ENCODE results near the gene ASB18.
A peak's percentile ranks its signal among the peaks of the same experiment; 100 is the strongest.

ASB18 gene

DNA sequence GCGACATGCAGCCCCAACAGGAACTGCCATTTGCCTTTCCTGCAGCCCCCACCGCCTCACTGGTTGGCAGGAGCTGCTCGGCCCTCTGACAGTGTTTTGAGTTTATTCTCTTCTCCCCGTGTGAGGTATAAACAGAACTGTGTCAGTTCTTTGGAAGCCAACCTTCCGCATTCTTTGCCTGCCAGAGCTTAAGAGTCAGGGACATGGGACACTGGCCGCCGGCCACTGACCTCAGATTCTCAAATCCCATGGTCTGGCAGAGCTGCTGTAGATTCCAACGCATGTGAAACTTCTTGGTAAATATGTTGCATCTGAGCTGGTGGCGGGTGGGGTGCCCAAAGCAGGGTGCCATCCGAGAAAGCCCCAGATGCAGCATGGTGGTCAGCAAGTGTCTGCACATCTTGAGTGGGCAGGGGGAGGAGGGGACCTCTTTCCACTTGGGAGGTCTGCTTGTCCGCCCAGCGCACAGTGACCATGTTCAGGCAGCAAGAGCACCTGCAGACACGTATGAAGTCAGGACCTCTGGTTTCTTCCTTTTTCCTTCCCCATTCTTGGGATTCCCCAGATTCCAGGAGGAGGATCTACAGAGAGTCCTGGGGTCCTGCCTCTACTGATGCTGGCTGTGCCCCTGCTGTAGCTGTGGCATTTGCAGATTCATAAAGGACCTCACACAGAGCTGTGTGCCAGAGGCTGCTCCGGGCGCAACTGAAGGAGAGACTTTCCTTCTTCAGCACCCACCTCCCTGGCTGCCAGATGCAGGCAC is 23.8 kb downstream of the ASB18 start:
- DNase-seq = no peak

DNA sequence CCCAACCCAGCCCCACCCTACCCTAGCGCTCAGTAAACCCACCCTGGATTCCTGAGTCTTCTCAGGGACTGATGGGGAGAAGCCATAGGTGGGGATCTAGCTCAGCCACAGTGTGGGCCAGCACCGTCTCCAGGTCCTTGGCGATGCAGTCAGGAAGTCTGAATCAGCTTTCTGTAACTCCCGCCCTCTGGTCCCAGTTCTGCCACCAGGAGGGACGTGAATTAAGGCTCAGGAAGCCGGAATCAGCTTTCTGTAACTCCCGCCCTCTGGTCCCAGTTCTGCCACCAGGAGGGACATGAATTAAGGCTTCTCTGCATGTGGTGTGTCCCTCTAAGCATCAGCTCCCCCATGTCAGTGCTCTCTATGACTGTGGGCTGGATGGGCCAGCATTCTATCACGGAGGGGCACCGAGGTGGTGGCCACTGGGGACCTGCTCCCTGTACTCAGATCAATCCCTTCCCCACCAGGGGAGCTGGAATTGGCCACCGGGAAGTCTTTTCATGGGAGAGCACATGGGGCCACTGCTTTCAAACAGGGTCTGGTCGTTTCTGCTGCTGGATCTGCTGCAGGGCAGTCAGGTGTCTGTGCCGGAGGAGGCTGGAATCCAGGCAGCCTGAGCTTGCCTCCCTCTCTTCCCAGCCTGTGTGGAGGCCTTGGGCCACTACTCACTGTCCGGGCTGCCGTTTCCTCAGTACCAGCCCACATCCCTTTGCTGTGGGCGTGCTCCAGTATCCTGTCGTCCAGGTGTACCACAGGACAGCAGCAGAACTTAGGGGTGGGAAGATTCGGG is 24.7 kb downstream of the ASB18 start:
- no peak for DNase-seq

DNA sequence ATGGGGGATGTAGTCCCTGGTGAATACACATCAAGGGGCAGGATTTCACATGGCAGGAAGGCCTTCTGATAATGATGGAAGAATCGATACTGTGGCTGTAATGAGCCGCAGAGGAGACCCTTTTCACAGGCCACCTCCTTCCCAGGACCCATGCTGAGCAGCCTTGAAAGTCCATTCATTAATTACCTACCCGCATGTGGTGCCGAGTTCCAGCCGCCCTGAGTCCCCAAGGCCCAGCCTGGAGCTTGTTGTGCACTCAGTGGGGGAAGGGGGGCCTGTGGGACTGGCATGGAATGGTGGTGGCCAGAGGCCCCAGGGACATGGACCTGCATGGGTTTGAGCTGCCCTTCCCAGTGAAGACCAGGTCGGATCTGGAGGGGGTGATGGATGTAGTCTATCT is 25.5 kb downstream of the ASB18 start:
- no peak for DNase-seq

DNA sequence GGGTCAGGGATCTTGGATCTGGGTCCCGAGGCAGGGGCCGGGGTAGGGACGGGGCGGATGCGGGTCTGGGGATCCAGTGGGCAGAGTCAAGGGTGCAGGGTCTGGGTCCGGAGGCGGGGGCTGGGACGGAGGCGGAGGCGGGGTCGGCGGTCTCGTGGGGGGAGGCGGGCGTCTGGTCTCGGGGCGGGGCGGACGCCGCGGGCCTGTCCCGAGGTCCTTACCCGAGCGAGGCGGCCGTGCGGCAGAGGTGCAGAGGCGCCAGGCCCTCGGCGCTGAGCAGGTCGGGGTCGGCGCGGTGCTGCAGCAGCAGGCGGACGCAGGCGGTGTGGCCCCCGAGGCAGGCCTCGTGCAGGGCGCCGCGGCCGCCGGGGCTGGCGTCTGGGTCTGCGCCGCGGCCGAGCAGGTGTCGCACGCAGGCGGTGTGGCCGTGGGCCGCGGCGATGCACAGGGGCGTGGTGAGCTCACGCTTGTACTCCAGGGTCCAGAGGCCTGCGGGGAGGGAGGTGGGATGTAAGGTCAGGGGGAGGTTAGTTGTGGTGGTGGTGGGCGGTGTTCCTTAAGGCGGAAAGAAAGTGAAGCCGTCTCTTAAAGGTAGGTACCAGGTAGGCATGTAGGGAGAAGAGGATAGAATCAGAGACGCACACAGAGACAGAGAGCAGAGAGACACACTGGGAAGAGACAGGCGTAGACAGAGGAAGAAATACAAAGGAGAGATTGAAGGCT is 26.6 kb downstream of the ASB18 start:
- no peak for DNase-seq

DNA sequence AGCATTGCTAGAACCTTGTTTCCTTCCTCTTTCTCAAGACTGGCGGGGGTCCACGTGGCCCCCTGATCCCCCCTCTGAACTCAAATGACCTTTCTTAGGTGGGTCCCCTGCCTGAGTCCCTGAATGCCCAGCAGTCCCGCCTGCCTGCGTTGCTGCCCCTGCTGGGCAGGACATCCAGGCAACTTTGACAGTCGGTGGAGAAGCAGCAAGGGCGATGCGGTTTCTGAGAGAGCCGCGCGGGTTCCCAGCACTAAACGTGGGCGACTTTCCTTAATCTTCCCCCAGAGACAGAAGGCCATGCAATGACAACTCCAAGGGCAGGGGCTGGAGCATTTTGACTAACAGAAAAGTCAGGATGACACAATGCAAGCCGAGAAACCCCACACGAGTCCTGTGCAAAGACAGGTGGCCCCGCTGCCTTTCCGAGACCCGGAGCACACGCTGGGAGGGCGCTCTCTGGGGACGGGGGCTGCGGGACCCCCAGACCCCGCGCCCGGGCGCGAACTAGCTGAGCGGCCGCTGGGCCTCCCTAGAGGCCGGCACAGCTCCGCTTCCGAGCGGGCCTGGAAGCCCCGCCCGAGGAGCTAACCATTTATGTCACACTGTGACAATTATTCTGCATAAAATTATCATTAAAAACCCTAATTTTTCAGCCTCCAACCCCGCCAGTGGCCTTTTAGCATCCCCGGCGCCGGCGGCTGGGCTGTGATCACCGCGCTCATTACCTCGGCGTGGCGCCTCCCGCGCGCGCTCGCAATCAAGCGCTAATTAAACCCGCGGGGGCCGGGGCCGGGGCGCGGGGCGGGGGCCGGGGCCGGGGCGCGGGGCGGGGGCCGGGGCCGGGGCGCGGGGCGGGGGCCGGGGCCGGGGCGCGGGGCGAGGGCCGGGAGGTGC is 27.4 kb downstream of the ASB18 start:
- no peak for DNase-seq

GRCh38 chr2:236229186-236229585 is 35.0 kb downstream of the ASB18 start:
- DNase-seq = no peak

DNA sequence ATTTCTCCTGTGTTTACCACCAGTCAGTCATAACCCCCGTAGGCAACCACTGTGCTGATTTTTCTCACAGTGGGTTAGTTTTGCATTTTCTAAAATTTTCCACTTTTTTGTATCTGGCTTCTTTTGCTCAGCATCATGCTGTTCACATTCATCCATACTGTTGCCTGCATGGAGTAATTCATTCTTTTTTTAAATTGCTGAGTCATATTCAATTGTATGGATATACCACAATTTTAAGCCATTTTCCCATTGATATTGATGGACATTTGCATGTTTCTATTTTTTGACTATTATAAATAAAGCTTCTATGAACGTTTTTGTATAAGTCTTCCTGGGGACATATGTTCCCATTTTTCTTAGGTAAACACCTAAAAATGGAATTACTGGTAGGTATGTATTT is 40.5 kb downstream of the ASB18 start:
- no peak for DNase-seq

DNA sequence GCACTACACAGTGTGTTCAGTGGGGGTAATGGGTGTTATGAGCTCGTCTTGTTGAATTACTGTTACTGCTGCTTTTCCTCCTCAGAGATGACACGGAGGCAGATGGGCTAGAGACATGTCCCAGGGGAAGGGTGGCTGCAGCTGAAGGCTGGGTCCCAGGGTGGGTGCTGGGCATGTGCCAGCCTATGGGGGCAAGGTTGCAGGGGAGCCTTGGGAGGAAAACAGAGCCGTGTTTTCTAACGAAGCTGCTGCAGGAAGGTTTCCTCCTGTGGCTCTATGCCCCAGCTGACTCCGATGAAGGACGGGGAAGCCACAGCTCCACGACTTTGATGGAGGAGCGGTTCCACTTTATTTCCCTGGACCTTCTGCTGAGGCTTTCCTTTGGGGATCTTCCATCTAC is 42.4 kb downstream of the ASB18 start:
- DNase-seq = no peak

DNA sequence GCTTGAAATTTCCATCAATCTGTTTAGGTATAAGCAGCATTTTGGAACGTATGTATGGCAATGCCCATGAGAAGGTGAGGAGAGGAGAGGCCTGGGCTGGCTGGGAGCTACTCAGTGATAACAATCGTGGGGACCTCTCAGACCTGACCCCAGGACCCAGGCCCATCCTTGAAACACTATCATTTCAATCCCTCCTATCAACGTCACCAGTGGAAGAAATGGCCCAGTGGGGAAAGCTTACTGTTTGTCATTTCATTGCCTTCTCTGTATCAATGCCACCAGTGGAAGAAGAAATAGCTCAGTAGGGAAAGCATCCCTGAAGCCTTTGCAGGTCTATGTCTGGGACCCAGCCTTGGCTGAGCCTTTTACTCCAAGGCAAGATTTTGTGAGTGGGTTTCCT is 44.8 kb downstream of the ASB18 start:
- no peak for DNase-seq

- no peak for DNase-seq
Observed at GRCh38 chr2:236217926-236218325, 46.3 kb downstream of the ASB18 start.

DNA sequence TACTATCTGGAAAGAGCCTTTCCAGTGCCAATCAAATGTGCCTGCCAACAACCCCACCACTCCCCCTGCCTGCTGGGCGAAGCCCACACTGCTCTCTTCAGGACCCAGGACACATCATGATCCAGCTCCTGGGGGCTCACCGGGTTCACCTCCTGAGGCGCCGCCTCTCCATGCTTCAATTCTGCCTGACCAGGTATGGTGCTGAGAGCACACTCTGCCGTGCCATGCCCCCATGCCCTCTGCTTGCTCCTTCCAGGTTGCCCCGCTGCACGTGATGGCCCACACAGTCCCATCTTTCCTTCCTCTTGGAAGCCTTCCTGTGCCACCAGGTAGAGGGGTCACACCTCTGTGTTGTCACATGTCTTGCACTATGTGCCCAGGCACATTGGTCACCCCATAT is 47.5 kb downstream of the ASB18 start:
- DNase-seq = no peak

DNA sequence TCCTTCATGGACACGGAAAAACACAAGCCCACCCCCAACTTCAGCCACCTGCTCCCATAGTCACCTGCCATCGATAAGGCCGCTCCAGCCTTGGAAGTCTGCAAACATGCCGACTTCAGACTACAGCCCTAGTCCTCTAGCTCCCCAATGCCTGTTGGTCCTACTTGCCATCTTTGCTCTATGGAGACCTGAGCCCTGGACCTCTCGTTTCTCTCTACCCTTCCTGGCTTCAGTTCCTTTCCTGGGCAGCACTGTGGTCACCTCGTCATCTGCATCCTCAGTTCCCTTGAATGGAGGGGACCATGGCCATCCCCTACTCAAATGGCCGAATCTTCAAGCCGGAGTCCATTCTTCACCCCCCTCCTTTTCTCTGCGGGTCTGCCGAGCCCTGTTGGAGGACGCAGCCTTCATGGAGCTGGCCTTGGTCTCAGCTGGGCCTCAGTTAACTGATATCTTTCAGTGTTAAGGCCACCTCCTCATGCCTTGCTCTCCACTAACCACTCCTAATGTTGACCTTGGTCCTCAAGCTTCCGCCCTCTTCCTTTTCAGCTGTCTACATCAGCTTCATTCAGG is 48.4 kb downstream of the ASB18 start:
- no peak for DNase-seq

- peak in 2 of 3 donors; percentile 3 to 16 for DNase-seq
Observed at GRCh38 chr2:236215196-236215595, 49.0 kb downstream of the ASB18 start.

- DNase-seq = no peak
Observed at GRCh38 chr2:236214376-236214995, 49.7 kb downstream of the ASB18 start.

- DNase-seq = no peak
Observed at GRCh38 chr2:236211296-236211695, 52.9 kb downstream of the ASB18 start.

GRCh38 chr2:236210536-236210935 is 53.7 kb downstream of the ASB18 start:
- DNase-seq = no peak

GRCh38 chr2:236209996-236210395 is 54.2 kb downstream of the ASB18 start:
- DNase-seq = no peak

- no peak for DNase-seq
Observed at GRCh38 chr2:236209535-236209934, 54.7 kb downstream of the ASB18 start.

DNA sequence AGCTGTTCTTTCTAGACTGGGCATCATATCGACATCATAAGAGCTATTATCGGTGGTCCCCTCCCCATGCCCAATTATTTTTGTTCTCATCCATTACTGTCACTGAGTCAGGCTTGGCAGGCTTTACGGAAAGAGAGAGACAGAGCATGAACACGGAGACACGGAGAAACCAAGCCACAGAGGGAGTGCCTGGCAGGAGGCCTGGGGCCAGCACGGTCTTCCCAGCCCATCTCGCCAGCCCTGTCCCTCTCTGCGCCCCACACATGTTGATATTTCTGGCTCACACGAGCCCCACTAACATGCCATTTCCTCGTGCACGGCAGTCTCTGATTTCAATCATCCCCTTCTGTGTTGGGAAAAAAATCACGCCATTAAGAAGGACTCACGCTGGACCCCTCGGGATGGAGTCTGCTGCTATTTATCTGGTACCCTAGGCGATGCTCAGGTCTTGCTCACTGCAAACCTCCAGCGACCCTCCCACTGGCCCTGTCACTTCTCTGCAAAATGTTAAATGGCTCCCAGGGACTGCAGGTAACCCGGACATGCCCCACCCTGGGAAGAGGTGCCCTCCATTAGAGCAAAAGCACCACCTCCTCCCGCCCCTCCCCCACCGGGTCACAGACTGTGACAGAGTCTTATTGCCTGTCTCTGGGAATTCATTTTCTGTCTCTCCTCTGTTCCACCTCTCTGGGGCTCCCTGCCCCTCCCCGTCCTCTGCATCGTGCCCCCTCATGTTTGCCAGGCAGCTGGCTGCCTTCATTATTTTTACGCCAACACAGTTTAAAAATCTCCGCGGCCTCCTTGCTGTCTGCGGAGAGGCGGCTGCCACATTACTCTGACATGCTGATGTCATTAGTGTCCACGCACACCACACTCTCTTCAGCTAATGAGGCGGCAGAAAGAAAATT is 55.9 kb downstream of the ASB18 start:
- DNase-seq = no peak

GRCh38 chr2:236207472-236207871 is 56.7 kb downstream of the ASB18 start:
- no peak for DNase-seq
